ENCODE measurements around the gene ABHD10. TPM values are rescaled to one million over a fixed set of nuclear protein-coding genes. Genes with fewer than 3 reads are reported as not detected.

The ABHD10 gene
- 20.2 TPM for polyA plus RNA-seq (2013, experiment 1 of 2; ENCODE audit: insufficient read length)
- polyA plus RNA-seq (2013, experiment 2 of 2; ENCODE audit: insufficient read length): 19.7 TPM

- DNase-seq: peak; percentile 98
Observed at GRCh38 chr3:111978583-111979433, at the start of gene ABHD10. Gene ABHD10 (plus strand): TSS chr3:111979026. CDS start chr3:111979062, 36 bp downstream.

- DNase-seq: no peak
Observed at GRCh38 chr3:111929484-111929883, 49.3 kb upstream of the ABHD10 start.

- DNase-seq: no peak
Observed at GRCh38 chr3:111932946-111933345, 45.9 kb upstream of the ABHD10 start.

- DNase-seq: peak; percentile 92
Observed at GRCh38 chr3:111936191-111936841, 42.5 kb upstream of the ABHD10 start.

- peak; percentile 42 for DNase-seq
Observed at GRCh38 chr3:111936967-111937366, 41.9 kb upstream of the ABHD10 start.

GRCh38 chr3:111937871-111938270, 41.0 kb upstream of the ABHD10 start:
- no peak for DNase-seq

DNA sequence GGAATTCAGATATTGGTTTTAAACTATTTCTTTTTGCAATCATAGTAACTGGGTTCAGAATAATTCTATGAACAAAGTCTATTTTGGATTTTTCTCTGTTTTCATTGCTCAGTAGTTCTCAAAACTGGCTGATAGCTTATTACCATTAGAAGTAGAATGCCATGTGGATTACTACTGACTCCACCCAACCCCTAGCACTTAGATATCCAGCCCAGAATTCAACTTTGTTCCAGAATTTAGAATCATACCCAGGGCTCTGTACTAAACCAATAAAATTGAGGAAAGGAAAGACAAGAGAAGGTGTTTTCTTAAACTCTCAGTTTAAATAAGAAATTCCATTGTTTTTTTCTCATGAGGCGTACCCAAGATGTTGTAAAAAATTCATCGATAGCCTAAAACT, 39.0 kb upstream of the ABHD10 start:
- DNase-seq: no peak

DNA sequence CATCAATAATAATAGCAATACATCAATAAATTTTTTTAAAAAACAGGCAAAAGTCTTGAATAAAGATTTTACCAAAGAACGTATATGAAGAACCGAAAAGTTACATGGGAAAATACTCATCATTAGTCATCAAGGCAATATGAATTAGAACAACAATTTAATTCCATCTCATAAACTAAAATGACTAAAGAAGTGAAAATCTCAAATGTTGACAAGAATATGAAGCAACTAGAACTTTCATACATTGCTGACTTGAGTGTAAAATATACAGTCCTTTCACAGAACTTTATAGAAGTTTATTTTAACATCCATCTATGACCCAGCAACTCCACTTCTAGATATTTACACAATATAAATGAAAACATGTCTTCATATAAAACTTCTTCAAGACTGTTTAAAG, 35.3 kb upstream of the ABHD10 start:
- peak; percentile 40 for DNase-seq

GRCh38 chr3:111944372-111944771, 34.5 kb upstream of the ABHD10 start:
- peak; percentile 28 for DNase-seq

GRCh38 chr3:111947231-111947630, 31.6 kb upstream of the ABHD10 start:
- DNase-seq: peak; percentile 26

DNA sequence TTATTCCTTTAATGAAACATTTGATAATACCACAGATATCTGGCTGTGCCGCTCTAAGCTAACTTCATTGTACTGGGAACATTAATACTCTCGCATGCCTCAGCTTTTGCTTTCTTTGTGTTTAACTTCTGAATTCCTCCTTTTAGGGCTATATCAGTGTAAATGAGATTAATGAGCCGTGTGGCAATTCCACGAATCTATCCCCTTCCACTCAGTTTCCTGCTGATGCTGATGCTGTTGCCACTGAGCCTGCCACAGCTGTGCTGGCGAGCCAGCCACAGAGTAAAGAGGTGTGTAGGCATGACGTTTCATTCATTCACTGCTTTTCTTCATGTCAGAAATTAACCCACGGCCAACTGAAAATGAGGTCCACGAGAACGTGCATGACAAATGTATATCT, 30.0 kb upstream of the ABHD10 start:
- no peak for DNase-seq

DNA sequence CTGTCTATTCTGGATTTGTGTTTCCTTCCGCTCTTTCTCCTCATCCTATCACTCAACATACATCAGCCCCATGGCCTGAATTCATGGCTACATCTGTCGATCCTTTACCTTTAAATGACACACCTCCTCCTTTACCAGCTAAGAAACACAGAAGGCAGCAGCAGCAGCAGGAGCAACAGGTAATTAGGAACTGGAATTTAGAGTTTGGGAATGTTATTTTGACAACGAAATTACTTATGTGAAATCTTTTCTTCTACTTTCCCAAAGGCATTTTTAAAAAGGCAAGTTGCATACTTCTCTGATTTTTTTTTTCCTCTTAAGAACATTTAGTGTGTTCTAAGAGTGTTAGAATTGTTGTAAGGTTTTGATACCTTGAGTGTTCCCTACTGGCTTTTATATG, 29.1 kb upstream of the ABHD10 start:
- no peak for DNase-seq

GRCh38 chr3:111951032-111951431, 27.8 kb upstream of the ABHD10 start:
- no peak for DNase-seq

DNA sequence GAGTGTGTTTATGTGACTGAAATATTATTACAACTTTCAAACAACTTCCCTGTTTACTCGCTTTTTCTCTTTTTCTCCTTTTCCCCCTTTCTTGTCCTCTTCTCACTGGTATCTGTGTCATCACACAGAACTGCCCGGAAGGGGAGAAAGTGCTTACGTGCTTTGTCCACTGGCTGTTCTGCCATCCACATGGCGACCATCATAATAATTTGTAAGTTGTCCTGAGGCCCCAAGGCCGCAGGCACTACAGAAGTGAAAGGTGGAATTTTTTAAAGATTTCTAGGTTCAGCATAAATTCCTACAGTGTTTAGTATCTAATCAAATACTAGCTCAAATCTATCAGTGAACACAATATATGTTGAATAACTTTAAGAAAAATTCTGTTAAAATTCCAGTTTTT, 26.7 kb upstream of the ABHD10 start:
- DNase-seq: no peak

- no peak for DNase-seq
Observed at GRCh38 chr3:111952866-111953450, 25.9 kb upstream of the ABHD10 start.

GRCh38 chr3:111954228-111954990, 24.4 kb upstream of the ABHD10 start:
- DNase-seq: peak; percentile 26

DNA sequence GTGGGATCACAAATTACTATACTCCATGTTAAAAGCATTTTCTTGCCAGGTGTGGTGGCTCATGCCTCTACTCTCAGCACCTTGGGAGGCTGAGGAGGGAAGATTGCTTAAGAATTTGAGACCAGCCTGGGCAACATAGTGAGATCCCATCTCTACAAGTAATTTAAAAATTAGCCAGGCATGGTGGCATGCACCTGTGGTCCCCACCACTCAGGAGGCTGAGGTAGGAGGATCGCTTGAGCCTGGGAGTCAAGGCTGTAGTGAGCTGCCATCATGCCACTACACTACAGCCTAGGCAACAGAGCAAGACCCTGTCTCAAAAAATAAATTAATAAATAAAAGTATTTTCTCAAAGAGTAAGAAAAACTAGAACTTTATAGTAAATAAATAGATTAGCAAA, 22.9 kb upstream of the ABHD10 start:
- no peak for DNase-seq

GRCh38 chr3:111956449-111956848, 22.4 kb upstream of the ABHD10 start:
- DNase-seq: no peak

DNA sequence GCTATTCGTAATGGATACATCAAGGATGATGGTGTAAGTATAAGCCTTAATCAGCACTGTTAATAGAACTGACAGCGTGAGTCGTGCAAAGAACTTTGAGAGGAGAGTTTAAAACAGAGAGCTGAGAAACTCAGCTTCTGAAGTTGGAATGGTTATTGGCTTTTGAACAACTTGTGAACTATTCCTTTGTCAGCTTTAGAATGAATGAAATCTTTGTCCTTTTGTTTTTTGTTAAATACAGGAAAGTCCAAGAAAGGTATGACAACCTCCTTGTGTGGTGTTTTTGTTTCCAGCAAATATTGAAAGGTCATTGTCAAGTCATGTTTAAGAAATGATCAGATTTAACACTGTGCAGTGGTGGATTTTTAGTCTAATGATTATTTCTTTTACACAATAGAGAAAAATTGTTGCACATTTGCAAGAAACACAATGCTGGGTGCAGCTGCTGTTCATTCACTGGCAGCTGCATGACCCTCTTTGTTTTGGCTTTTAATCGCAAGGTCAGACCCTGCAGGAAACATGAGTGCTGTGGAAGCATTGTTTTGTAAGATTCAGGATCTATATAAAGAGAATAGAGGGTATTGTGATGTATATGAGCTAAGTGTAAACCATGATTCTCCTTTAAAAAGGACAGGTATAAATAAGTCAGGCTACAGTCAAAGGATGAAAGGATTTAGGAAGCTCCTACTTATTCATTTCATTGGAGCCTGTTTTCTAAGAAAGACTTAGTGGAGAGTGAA, 21.7 kb upstream of the ABHD10 start:
- no peak for DNase-seq

DNA sequence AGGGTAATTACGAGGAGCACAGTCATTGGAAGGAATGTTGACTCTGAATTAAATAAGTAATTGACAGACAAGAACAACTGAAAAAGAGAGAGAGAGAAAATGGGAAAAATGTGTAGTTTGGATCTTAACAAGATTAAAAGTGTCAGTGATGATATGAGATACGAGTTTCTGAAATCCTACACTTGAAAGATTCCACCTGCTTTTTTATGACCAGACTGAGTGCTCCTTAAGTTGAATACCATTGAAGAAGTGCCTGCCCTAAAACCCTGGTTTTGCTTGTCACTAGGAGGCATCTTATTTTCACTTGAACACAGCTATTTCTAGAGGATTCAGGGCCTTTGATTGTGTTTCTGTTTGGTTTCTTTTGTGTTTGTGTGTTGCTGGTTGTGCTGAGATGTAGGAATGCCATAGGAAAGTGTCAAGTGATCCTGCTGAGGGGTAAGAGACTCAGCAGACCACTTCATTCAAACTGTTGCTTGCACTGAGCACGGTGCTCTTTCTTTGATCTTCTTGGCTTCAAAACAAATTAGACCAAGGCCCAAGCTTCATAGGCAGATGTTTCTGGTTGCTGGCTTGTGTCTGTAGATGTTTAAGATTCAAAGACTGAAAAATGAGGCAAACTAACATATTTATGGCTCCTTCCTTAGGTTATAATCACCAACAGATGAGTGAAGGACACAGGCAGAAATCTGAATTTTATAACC, 17.2 kb upstream of the ABHD10 start:
- no peak for DNase-seq

DNA sequence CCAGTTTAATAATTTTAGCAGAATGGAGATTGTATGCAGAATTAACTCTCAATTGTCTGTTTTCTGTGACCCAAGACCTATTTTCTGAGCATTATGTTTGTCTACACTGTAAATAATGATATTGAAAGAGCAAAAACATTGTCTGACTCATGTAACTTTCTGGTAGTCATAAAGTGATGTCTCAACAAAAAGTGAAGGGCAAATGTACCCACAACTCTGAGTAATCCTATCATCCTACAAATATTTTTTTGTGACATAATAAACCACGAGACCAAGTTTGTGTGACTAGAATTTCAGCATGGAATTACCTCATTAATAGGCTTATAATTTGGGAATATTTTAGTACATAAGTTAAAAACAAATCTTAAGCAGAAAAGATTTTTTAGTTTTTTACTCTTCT, 15.4 kb upstream of the ABHD10 start:
- peak; percentile 74 for DNase-seq
